Left lung (tissue), 10 donors: ENCODE measurements around the gene SLC6A19. TPM values are rescaled to one million over a fixed set of nuclear protein-coding genes. Genes with fewer than 3 reads are reported as not detected.

ENCODE experiments used
- ATAC-seq: fragments of 200-7000 bp; cut with Tn5 transposase; one replicate; pipeline ENCODE4 v1.9.1; 2020; ENCODE audit warnings: moderate library complexity
- DNase-seq, 4 donors: peaks; one replicate each; pipeline ENCODE4 v3.0.0-alpha.2; 2013 to 2020
- H3K27ac ChIP-seq, 2 donors: fragments of 200-600 bp; sonication (generic) in 1 of 2; one replicate each; pipeline versions ENCODE4 v1.5.0 to v1.8.0; 2020 to 2021
- H3K27me3 ChIP-seq, 2 donors: fragments of 200-600 bp; sonication (generic) in 1 of 2; one replicate each; pipeline versions ENCODE4 v1.5.0 to v1.8.0; 2020 to 2021
- H3K36me3 ChIP-seq, 2 donors: fragments of 200-600 bp; sonication (generic) in 1 of 2; one replicate each; pipeline versions ENCODE4 v1.5.0 to v1.8.0; 2020 to 2021
- H3K4me1 ChIP-seq, 2 donors: fragments of 200-600 bp; one replicate each; pipeline ENCODE4 v1.8.0; 2021
- H3K4me3 ChIP-seq, 2 donors: fragments of 200-600 bp; sonication (generic) in 1 of 2; one replicate each; pipeline versions ENCODE4 v1.5.0 to v1.8.0; 2020 to 2021; ENCODE audit warnings: mild to moderate bottlenecking in 1 of 2
- H3K9me3 ChIP-seq, 2 donors: fragments of 200-600 bp; sonication (generic) in 1 of 2; one replicate each; pipeline versions ENCODE4 v1.5.0 to v1.8.0; 2020 to 2021
- CTCF ChIP-seq, 2 donors: fragments of 200-600 bp; sonication (generic) in 1 of 2; IDR thresholded peaks; one replicate each; pipeline versions ENCODE4 v1.5.0 to v1.8.0; 2021; ENCODE audit warnings: antibody characterized with exemption in 2 of 2
- intact Hi-C, 2 donors: fragments of 100-400 bp; cut with DNase I; formaldehyde crosslinking; loops; one replicate each; pipeline versions ENCODE4 v1.11.2 to v1.14.2; 2022
- polyA plus RNA-seq, 6 donors: library from polyadenylated mRNA; unstranded; fragments of 120-200 nt; gene quantifications; one replicate each; pipeline ENCODE4 v1.2.1, GENCODE V29; 2013; ENCODE audit not compliant: insufficient read length in 6 of 6
- total RNA-seq, 2 donors: library from RNA; stranded (reverse); fragmentation: NEBNext Ultra II Directional; extraction: Animal tissue kit (Norgen Biotek cat#: 25700); gene quantifications; one replicate each; pipeline ENCODE4 v1.2.1, GENCODE V29; 2021
- donor health status: DM: no; HTN: yes; CAD: no.
- donor health status: DM: no; HTN: no; CAD: no.

Gene SLC6A19
- total and polyA plus RNA-seq, 8 donors: 0.04 to 0.54 (median 0.19) TPM; not detected in 2

DNA sequence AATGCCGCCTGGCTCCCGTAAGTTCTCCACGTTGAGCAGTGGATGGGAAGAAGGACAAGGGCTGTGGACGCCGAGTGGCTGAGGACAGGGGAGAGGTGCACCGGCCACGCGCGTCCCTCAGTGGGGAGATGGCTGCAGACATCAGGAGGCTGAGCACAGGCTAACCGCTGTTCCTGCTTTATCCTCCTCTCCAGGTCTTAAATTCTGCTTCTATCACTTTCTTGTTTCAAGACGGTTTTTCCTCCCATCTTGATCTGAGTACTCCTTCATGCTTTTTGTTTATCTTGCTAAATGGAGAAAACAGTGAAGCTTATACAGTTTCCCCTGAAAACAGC is 42.1 kb upstream of the SLC6A19 start:
- no peak for TF ChIP-seq CTCF (IDR thresholded peaks at IDR 0.05)
- DNase-seq (no peak), ATAC-seq (no peak)
- H3K27ac ChIP-seq: no peak overlapping the region
- intact Hi-C loops: no loop called here
- H3K4me3 ChIP-seq: no peak overlapping the region
- H3K36me3 ChIP-seq: no peaks in the 10 kb centered on the region
- H3K27me3 ChIP-seq: peaks cover 18 to 37% of the 10 kb centered on the region in 2 donors
- no peaks in the 10 kb centered on the region for H3K9me3 ChIP-seq
- H3K4me1 ChIP-seq: peaks cover 0 to 17% of the 10 kb centered on the region in 2 donors

GRCh38 chr5:1159774-1160406 is 41.5 kb upstream of the SLC6A19 start:
- Histone ChIP-seq H3K4me3 (no peak overlapping the region), H3K27me3 (peaks cover 13 to 32% of the 10 kb centered on the region in 2 donors), H3K36me3 (no peaks in the 10 kb centered on the region), H3K9me3 (no peaks in the 10 kb centered on the region), H3K27ac (no peak overlapping the region), H3K4me1 (peaks cover 0 to 15% of the 10 kb centered on the region in 2 donors)
- no peak for TF ChIP-seq CTCF (IDR thresholded peaks at IDR 0.05)
- DNase-seq: no peak
- no peak for ATAC-seq
- intact Hi-C loops: loop anchor here in 1 of 2 donors (10.0 kb wide), 1 partner anchor 495 kb away; no protein-coding TSS in a partner anchor

GRCh38 chr5:1161108-1161832 is 40.1 kb upstream of the SLC6A19 start:
- intact Hi-C loops: loop anchor here in 1 of 2 donors (10.0 kb wide), 1 partner anchor 494 kb away; no protein-coding TSS in a partner anchor

GRCh38 chr5:1161833-1162229 is 39.6 kb upstream of the SLC6A19 start:
- TF ChIP-seq CTCF (IDR thresholded peaks at IDR 0.05): no peak
- peaks cover 0 to 12% of the 10 kb centered on the region in 2 donors for H3K27me3 ChIP-seq
- H3K9me3 ChIP-seq: no peaks in the 10 kb centered on the region
- DNase-seq: peak in 1 of 4 donors; percentile 82
- ATAC-seq: peak; percentile 69
- H3K4me1 ChIP-seq: peaks cover 0 to 3% of the 10 kb centered on the region in 2 donors
- no peak overlapping the region for H3K27ac ChIP-seq
- H3K4me3 ChIP-seq: no peak overlapping the region
- no peaks in the 10 kb centered on the region for H3K36me3 ChIP-seq
- intact Hi-C loops: loop anchor here in 1 of 2 donors (10.0 kb wide), 1 partner anchor 493 kb away; no protein-coding TSS in a partner anchor

More at GRCh38 chr5:1161108-1161832, 40.1 kb upstream of the SLC6A19 start:
- Histone ChIP-seq H3K9me3 (no peaks in the 10 kb centered on the region), H3K4me3 (no peak overlapping the region), H3K36me3 (no peaks in the 10 kb centered on the region), H3K27me3 (peaks cover 2 to 18% of the 10 kb centered on the region in 2 donors), H3K27ac (no peak overlapping the region), H3K4me1 (peaks cover 0 to 3% of the 10 kb centered on the region in 2 donors)
- no peak for TF ChIP-seq CTCF (IDR thresholded peaks at IDR 0.05)
- no peak for DNase-seq
- peak; percentile 37 for ATAC-seq

GRCh38 chr5:1162276-1162675 is 39.1 kb upstream of the SLC6A19 start:
- no peaks in the 10 kb centered on the region for H3K9me3 ChIP-seq
- H3K4me1 ChIP-seq: peaks cover 0 to 3% of the 10 kb centered on the region in 2 donors
- no peak overlapping the region for H3K4me3 ChIP-seq
- ATAC-seq (no peak), DNase-seq (peak in 1 of 4 donors; percentile 78)
- H3K27me3 ChIP-seq: peaks cover 0 to 10% of the 10 kb centered on the region in 2 donors
- TF ChIP-seq CTCF (IDR thresholded peaks at IDR 0.05): no peak
- H3K27ac ChIP-seq: no peak overlapping the region
- no peaks in the 10 kb centered on the region for H3K36me3 ChIP-seq
- intact Hi-C loops: loop anchor here in 1 of 2 donors (10.0 kb wide), 1 partner anchor 493 kb away; no protein-coding TSS in a partner anchor
